Daoy (cell line): Measurements from ENCODE around the gene TBC1D9. TPM values are rescaled to one million over a fixed set of nuclear protein-coding genes. Genes with fewer than 3 reads are reported as not detected.
A peak's percentile ranks its signal among the peaks of the same experiment; 100 is the strongest.

ENCODE experiments used
- DNase-seq: peaks from one replicate; pipeline ENCODE4 v3.0.0-alpha.2; 2015; ENCODE audit warnings: low read depth
- total RNA-seq: library from RNA; depleted of rRNA; stranded (reverse); fragments of >200 nt; shearing (Covaris generic); gene quantifications from 2 replicates; pipeline ENCODE4 v1.2.3, GENCODE V29; 2014

Gene TBC1D9
- total RNA-seq, 1 experiment from 2014 or later: 6.1 TPM

DNA sequence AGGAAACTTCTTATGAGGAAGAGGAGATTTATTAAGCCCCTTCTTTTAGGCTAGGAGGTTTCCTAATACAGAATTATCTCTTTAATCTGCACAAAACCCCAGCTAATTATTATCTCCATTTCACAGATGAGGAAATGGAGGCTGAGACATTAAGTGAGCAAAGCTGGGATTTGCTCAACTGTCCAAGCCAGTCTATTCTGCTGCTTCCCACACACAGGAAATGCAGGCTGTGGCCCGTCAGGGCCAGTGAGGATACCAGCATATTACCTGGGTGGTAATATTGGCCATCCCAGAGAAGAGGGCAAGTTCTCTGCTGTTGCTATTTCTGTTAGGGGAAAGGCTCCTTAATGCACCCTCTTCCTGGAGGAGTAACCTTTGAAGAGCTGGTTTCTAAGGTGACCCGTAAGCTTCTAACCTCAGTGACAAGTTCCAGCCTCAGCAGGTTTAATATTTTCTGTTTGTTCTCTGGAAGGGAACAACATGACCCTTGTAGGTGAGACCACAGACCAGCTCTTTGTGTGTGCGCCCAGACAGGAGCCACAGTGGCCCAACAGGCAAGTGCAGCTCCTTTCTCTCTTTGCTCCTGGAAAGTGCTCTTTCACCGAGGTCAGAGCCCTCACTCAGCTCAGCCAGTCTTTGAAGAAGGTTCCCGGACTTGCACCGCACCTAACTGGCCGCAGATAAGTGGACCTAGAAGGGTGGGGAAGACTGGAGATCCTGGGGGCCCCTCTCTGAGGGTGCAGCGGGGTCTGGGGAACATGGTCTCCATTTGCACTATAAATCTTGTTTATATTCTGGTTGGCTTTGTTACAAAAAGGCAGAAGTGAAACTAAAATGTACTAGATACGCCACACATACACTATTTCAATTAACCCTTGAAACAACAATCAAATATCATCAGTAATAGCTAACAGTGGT, 35.5 kb downstream of the TBC1D9 start:
- no peak for DNase-seq

DNA sequence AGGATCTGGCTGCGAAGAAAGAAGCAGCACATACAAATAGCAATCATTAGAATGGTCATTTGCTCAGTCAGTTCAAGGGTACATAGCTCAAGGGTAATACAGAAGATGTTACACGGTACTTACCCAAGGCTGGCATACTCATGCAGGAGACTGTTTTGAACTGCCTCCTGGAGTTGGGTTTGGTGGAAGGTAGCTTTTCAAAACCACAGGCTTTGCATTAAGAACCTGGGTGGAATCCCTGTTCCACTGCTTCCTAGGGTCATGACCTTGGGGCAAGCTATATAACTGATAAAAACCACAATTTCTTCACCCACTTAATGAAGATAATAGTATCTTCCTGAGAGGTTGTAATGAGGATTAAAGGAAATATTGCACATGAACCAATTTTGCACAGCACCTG, 36.5 kb downstream of the TBC1D9 start:
- DNase-seq: no peak

DNA sequence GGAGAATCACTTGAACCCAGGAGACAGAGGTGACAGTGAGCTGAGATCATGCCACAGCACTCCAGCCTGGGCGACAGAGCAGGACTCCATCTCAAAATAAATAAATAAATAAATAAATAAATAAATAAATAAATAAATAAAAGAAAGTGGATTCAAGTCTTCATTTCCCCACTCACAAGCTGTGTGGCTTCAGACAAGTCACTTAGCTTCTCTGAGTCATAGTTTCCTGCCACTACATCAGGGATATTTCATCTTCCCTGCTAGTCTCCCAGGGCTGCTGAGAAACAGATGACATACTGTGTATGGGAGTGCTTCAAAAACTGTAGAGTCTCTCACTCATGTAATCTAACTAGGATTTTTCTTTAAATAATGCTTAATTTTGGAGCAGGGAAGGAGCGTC, 37.2 kb downstream of the TBC1D9 start:
- peak; percentile 33 for DNase-seq

DNA sequence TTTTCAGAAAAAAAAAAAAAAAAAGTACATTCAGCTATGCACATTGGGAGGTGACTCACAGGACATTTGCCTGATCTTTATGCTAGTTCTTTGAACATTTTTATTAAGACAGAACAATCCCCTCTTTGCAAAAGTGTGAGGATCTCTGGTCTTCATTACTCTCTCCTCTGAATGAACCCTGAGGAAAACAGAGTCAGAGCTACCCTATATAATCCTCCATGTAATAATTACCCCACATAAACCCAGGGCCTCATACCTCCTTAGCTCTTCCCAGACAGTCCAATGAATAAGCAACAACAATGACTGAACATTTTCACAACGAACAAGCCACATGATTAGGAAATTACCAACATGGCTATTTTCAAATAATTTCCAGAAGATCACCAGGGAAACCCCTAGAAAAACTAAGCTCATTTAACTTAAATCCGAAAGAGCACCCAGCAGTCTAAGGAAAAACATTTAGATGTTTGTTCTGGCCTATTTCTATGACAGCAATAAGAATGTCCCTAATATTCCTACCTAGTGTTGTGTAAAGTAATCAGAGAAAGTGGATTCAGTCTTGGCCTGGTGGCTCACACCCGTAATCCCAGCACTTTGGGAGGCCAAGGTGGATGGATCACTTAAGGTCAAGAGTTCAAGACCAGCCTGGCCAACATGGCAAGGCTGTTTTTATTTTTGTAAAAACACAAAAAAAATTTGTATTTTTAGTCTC, 37.8 kb downstream of the TBC1D9 start:
- DNase-seq: peak; percentile 13

DNA sequence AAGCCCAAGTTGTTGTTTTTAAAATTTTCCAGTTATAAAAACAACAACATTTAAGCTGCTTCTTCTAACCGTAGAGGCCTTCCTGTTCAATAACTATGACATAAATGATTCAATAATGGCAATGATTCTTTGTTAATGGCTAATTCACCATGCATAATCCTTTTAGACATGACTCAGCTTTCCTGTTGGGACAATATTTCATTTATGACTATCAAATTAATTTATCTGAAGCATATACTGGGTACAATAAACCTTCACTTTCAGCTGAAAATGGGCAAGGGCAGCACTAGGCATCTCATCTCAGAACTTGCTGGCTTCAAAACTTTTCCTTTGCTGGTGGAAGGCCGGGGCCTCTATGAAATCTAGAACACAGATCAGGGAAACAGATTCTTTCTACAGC, 38.9 kb downstream of the TBC1D9 start:
- DNase-seq: no peak

DNA sequence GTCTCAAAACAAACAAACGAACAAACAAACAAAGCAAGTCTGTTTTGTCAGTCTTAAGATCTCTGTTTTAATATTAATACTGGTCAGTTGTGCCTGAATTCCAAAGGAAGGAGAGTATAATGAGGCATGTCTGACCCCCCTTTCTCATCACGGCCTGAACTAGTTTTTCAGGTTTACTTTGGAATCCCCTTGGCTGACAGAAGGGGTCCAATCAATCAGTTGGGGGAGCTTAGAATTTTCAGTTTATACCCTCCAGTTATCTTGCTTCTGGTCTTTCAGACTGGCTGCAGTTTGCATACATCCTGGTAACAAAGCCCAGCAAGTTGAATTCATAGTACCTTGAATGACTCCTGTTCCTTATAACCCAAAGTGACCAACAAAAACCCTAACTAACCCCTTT, 41.1 kb downstream of the TBC1D9 start:
- DNase-seq: no peak

DNA sequence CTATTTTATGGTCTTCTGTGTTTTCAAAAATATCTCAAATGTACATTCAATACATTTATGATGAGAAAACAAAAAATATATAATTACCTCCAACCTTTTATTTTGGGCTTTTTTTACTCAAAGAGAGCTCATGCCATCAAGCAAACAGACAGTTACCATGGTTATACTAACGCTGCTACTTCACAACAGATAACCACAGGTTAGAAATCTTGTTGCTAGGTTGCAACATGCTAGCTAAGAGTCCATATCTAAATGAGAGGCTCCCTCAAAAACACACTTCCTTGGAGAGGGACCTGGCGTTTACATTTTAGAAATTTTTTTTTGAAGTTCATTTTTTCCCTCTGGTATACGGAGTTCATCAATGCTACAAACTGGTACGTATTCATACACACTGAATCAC, 44.3 kb downstream of the TBC1D9 start:
- no peak for DNase-seq

DNA sequence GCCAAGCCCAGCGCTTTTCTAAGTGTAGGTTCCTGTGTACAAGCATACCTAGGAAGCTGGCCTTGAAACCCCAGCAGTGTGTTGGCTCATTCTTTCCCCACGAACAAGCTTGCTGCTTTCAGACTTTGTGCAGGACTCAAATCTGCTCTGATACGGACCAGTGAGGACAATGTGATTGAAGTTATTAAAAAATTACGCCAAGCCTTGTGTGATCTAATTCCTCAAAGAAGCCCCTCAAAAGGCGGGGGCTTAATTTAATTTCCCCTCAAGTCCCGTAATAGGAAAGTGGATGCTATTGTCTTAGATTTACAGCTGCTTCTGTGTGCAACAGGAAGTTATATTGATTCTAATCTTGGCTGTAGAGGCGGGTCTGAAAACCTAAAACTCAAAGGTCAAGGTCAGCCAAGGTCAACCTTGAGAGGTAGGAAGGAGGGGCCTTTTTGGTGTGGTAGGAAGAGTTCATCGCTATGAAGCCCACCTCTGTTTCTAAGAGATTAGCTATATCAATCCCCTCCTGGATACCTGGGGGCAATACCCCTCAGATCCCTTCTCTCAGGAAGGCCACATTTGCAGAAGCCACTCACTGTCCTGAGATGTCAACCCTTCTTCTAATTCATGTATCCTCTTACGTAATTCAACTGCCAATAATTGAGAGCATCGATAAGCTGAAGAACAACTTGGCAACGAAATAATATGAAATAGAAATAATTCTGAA, 45.1 kb downstream of the TBC1D9 start:
- DNase-seq: no peak

DNA sequence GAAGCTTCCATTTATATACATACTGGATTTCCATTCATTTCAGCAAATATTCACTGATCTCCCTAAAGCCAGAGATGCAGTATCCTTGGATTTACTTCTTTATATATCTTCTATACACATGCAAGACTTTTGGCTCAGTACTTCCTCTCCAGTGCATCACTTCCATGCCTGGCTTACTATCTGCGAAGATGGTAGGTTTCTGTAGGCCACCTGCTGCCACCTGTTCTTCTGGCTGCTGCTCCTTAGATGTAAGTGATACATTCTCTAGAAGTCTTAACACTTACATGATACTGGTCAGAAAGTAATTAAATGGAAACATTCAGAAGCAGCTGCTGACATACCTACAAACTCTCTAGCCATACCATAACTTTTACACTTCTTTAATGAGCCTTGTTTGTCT, 48.9 kb downstream of the TBC1D9 start:
- DNase-seq: no peak

DNA sequence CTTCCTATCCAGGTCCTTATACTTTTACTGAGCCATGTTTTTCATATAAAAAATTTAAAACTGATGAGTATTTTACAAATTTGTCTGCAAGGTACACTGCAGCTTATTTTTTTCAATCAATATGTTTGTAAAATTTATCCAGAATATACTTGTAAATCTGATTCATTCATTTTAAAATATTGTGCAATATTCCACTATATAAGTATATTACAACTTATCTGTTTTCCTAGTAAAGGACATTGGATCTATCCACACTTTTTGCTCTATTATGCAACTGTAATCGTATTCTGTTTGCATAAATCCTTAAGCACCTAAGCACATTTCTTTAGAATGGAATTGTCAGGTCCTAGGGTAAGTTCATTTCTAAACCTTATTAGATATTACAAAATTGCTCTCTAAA, 49.5 kb downstream of the TBC1D9 start:
- DNase-seq: no peak

DNA sequence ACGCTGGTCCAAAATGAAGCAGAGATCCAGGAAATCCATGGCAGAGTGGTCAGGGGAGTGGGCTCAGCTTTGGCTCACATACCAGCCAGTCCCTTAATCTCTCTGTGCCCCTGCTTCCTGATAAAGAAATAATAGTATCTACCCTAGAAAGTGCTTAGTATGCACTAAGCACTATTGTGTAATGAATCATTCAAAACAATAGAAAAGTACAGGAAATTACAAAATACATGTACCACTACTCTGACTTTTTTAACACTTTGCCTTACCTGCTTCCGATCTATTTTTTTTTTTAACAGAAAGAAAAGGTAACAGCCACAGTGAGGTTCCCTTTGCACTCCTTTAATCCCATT, 49.9 kb downstream of the TBC1D9 start:
- no peak for DNase-seq

DNA sequence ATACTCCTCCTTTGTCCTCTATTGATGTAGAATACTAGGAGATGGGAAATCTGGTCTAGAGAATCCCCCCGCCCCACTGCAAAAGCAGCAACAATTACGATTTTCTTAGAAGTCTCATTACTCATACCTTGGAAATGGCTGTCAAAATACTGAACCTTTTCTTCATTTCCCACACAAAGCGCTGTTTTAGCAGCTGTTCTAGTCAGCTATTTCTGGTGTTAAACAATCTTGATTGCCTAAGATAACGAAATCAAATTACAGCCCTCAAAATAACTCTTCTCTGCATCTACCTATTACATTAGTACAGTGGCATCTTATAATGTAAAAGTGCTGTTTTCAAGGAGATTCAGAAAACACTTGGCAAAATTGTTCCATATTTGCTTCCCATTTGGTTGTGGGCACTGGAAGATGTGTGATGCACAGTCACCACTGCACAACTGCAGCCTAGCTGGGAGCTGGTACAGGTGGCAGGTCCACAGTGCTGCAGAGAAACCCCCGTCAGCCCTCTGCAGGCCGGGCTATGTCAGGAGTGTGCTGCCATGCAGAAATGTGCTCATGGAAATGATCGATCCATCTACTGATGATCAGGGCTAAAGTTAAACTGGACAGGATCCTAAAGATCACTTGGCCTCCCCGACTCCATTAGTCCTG, 50.4 kb downstream of the TBC1D9 start:
- no peak for DNase-seq

DNA sequence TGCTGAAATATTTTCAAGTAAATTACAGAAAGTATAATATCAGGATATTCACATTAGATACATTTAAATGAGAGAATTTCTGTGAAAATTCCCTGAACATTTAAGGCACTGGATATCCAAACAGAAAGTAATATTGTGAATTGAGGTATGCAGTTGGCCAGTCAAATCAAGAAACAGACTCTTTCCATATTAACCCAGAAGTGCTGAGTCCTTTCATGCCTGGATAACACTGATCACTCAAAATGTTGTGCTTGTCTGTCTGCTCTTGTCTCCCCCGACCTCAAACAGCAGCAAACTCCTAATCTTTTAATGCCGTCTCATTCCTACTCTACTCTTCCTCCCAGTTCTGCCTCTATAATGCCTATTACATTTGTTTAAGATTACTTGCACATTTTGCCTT, 51.2 kb downstream of the TBC1D9 start:
- no peak for DNase-seq

DNA sequence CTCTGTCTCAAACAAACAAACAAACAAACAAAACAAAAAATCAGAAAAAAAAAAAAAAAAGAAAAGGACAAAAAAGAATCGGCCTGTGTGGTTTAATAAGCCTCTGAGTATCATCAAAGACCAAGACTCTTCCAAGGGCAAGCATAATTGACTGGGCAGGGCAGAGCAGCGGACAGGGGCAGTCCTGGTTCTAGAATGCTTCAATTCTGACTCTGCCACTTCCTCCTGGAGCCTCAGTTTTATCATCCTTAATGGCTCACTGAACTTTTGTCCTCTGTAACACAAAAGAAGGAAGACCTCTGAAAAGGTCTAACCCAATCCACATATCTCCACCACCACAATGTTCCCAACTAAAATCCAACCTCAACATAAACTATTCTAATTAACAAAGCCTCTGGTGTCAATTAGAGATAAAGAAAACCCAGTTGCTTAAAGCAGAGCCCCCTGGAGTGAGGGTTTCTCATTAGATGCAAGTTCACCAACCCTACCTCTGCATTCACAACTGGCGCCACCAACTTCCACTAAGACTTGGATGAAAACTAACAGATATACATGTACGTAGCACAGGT, 51.7 kb downstream of the TBC1D9 start:
- no peak for DNase-seq

DNA sequence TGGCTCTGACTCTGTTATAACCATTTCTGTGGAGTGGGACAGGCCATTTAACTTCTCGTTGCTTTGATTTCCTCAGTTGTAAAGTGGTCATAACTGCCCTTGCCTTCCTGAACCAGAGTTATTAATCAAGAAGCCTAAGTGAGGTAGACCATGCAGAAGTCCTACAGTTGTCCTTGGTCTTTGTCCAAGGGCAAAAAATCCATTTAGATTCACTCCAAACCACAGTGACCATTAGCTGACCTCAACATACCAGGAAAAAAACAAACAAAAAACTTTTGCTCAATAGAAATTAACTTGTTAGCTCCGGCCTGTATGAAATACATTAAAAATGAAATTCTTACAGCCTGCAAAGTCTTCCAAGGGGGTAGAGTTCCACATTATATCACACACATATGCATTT, 52.7 kb downstream of the TBC1D9 start:
- no peak for DNase-seq

DNA sequence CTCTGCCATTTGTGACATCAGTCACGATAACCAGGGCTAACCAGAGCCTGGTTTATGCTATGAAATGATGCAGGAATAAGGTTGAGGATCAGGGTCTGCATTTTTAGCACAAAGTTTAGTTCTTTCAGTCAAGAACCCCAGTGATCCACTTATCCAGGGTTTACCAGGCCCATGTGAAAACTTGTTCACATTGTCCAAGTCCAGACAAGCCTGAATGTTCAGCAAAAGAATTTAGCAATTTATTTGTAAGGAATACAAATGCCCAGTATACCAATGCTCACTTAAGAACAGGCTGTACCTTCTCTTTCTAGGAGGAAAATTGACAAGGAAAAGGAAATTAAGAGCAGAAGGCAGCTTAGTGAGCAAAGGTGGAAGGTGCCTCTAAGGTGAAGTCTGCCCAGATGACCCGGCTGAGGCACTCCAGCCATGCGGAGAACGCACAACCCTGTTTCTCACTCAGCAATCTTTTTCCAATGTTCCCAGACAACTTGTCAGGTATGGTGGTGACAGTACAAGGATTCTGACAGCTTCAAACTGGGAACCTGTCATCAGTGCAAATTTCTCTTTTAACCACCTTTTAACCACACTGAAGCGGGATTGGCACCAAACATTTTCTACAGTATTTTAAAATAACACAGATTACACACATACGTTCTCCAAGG, 54.0 kb downstream of the TBC1D9 start:
- DNase-seq: no peak

DNA sequence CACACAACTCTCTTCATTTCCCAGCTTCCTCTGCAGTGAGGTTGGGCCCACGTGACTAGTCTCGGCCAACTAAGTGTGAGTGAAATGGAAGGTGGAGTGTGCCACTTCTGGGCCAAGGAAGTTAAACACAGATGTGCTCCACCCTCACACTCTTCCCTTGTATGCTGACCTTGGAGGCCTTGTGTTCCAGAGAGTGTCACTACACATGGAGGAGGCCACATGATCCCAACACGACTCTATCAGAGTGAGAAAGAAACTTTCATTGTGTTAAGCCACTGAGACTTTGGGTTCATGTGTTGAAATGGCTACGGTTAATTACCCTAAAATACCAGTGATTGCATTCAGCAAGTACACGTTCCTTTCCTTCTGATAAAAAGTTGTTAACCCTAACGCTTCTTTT, 55.1 kb downstream of the TBC1D9 start:
- DNase-seq: no peak

DNA sequence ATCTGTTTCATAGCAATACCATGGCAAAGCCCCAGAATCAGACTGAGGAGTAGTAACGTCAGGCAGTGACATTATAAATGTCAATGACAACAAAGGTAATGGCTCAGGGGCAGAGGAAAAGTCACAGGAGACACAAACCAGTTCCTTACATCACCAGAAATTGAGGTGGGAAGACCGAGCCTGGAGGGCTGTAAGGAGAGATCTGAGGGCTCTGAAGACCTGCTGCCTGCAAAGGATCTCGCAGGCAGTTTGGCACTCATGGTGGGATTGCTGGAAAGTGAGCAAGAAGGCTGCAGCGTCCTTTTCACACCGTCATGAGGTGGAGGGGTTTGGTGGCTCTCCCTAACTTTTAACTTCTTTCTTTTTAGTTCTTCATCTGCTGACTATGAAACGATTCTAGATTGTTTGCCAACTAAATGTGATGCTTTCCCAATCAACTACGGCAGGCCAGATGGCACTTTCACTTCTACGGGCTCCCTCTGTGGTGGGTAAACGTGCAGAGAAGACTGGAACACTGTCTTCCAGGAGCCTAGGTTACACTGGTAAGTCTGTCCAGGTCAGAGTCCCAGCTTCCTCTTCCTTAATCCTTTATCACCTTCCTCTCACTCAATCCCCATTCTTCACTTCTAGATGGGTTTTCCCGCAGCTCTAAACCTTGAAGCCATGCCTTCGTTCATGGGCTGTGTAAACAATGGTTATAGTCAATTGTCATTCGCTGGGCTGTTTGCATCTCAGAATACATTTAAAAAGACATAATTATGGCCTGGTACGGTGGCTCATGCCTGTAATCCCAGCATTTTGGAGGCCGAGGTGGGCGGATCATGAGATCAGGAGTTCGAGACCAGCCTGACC, 58.2 kb downstream of the TBC1D9 start:
- DNase-seq: no peak

DNA sequence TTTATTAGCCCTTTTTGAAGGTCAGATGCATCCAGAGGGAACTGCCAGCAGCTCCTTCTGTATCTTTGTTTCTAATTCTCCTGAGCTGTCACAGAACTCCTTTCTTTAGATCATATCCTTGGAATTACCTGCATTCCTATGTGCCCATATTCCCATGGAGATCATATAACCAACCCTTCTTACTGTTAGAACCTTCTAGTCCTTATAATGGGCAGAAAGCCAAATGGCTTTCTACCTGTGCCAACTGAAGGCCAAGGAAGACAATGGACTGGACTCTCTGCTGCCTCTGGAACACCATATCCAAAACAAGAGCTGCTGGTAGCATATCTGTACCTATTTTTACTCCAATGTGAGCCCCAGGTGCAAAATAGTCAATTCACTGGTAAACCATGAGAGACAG, 60.7 kb downstream of the TBC1D9 start:
- DNase-seq: no peak

DNA sequence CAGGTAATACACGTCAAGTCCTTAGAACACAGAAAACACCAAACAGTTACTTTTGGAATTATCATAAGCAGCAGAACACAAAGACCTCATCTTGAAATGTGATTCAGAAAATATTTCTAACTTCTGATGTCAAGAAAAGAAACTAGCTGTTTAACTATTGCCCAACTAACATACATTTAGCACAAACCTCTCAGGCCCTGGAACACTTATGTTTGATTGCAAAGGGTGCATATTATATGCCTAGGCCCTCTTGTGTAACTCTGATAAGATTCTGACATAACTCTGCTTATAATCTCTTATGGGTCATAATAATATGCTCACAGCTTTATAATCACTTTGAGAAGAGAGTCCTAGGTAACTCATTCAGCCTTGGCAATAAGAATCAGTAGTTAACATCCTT, 62.6 kb downstream of the TBC1D9 start:
- DNase-seq: no peak
